HG03442 (cell line): ENCODE results near the gene TENT4A.

Experiments used
- ATAC-seq: cut with Tn5 transposase; IDR thresholded peaks from one replicate; pipeline ENCODE4 v1.9.1; 2021; ENCODE audit warnings: mild to moderate bottlenecking, moderate library complexity; ENCODE audit not compliant: unreplicated experiment

The TENT4A gene

GRCh38 chr5:6731465-6732237 is 18.4 kb downstream of the TENT4A start:
- no peak for ATAC-seq

- no peak for ATAC-seq
Observed at GRCh38 chr5:6732634-6733410, 19.6 kb downstream of the TENT4A start.

GRCh38 chr5:6733411-6734242 is 20.4 kb downstream of the TENT4A start:
- no peak for ATAC-seq

- ATAC-seq = no peak
Observed at GRCh38 chr5:6734243-6734700, 21.0 kb downstream of the TENT4A start.

- peak; percentile 17 for ATAC-seq
Observed at GRCh38 chr5:6734781-6735180, 21.5 kb downstream of the TENT4A start.

GRCh38 chr5:6736106-6736505 is 22.9 kb downstream of the TENT4A start:
- no peak for ATAC-seq

- ATAC-seq = no peak
Observed at GRCh38 chr5:6736524-6737042, 23.4 kb downstream of the TENT4A start.

- ATAC-seq = peak; percentile 64
Observed at GRCh38 chr5:6737043-6737941, 24.1 kb downstream of the TENT4A start.

GRCh38 chr5:6739603-6740002 is 26.4 kb downstream of the TENT4A start:
- ATAC-seq = no peak

GRCh38 chr5:6740586-6741150 is 27.4 kb downstream of the TENT4A start:
- ATAC-seq = no peak

GRCh38 chr5:6742081-6742758 is 29.0 kb downstream of the TENT4A start:
- no peak for ATAC-seq

- ATAC-seq = no peak
Observed at GRCh38 chr5:6743161-6743560, 29.9 kb downstream of the TENT4A start.

- ATAC-seq = no peak
Observed at GRCh38 chr5:6744841-6745705, 31.8 kb downstream of the TENT4A start.

- peak; percentile 69 for ATAC-seq
Observed at GRCh38 chr5:6745706-6746222, 32.5 kb downstream of the TENT4A start.

- ATAC-seq = no peak
Observed at GRCh38 chr5:6746244-6746643, 33.0 kb downstream of the TENT4A start.

GRCh38 chr5:6747103-6747502 is 33.9 kb downstream of the TENT4A start:
- ATAC-seq = no peak

GRCh38 chr5:6748142-6748541 is 34.9 kb downstream of the TENT4A start:
- ATAC-seq = no peak
